HCEC 1CT (cell line): ENCODE measurements around the gene SMIM34.

Experiments used
- DNase-seq: peaks from one replicate; pipeline ENCODE4 v3.0.0-alpha.2; 2017

The SMIM34 gene

DNA sequence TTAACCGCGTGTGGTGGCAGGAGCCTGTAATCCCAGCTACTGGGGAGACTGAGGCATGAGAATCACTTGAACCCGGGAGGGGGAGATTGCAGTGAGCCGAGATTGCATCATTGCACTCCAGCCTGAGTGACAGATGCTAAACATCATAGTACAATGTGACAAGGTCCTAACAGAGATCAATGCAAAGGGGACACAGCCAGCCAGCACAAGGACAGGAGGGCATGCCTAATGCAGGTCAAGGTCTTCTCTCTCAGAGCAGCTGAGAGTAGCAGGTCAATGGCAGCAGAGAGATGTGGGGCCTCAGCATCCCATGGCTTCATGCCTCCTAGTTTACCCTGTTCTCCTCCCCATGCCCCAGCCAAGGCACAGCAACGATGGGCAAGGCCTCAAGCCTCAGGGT, 51.4 kb downstream of the SMIM34 start:
- DNase-seq = no peak

DNA sequence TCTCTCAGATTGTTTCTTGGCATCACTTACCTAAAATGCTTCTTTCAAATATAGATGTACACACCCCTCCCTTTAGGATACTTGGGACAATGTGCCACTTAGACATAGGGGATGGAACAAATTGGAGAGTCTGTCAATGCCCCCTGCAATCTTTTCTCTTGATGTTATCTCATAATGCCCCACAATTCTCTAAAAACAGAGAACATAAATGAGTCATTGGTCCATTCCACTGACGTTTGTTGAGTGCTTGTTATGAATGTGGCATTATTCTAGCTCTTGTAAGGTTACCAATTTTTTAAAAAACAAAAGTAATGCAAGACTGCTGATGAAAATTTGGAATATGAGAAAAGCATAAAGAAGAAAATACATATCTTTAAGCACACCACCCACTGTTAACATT, 54.0 kb downstream of the SMIM34 start:
- no peak for DNase-seq
